GM21515 (cell line): ENCODE results near the gene ZBTB1.
A peak's percentile ranks its signal among the peaks of the same experiment; 100 is the strongest.

Experiments
- ATAC-seq: cut with Tn5 transposase; IDR thresholded peaks from one replicate; pipeline ENCODE4 v1.9.1; 2021; ENCODE audit not compliant: unreplicated experiment

ZBTB1 gene

DNA sequence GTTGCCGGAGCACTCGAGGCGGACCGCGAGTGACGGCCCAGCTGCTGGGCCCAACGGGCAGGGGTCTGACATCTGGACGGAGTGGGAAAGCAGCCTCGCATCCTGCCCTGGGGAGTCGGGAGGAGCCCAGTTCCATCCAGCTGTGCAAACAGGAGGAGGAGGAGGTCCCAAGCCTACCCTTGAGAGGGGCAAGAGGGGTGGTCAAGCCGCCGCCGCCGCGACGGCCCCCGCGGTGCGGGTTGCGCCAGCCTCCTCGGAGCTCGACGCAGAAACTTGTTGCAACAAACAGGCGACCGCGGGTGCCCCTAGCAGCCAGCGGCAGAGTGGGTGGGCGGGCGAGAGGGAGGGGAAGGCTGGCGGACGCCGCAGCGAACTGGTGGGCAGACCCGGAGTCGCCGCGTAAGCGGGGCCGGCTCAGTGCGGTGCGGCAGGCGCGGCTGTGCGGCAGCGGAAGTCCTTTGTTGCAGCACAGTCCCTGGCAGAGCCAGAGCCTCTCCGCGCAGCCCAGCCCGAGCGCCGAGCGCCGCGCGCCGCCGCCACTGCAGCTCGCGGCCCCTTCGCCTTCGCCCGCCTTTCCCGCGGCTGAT is at the start of gene ZBTB1:
Gene ZBTB1 (plus strand): TSS at position 461 of the 587 bp plus-strand sequence. CDS start 16,735 bp downstream, outside the sequence.
- ATAC-seq: peak; percentile 25

- ATAC-seq: no peak
Measured at GRCh38 chr14:64459405-64460136, 45.0 kb upstream of the ZBTB1 start.

GRCh38 chr14:64461221-64461620 is 43.3 kb upstream of the ZBTB1 start:
- ATAC-seq: no peak

DNA sequence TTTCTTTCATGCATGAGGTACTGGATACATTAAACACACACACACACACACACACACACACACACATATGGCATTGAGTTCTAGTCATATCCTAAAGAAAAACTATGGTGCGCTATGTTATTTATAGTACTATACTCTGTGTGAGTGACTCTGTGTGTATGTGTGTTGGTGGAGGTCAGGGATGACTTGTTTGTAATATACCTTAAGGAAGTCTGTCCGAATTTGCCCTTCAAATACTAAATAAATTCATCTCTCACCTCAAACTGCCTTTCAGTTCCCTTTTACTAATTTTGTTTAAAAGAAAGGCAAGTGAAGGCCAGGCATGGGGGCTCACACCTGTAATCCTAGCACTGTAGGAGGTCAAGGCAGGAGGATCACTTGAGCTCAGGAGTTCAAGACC is 41.4 kb upstream of the ZBTB1 start:
- no peak for ATAC-seq

DNA sequence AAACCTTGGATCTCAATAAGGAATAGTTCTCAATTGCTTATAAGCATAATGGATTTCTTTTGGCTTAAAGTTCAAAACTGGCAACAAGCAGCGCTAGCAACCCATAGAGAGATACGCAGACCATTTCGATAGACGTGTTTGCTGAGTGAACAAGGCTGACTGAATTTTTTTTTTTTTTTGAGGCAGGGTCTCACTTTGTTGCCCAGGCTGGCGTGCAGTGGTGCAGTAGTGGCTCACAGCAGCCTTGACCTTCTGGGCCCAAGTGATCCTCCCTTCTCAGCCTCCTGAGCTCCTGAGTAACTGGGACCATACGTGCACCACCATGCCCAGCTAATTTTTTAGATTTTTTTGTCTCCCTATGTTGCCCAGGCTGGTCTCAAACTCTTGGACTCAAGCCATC is 40.7 kb upstream of the ZBTB1 start:
- ATAC-seq: no peak

GRCh38 chr14:64464651-64465050 is 39.9 kb upstream of the ZBTB1 start:
- ATAC-seq: peak; percentile 6

DNA sequence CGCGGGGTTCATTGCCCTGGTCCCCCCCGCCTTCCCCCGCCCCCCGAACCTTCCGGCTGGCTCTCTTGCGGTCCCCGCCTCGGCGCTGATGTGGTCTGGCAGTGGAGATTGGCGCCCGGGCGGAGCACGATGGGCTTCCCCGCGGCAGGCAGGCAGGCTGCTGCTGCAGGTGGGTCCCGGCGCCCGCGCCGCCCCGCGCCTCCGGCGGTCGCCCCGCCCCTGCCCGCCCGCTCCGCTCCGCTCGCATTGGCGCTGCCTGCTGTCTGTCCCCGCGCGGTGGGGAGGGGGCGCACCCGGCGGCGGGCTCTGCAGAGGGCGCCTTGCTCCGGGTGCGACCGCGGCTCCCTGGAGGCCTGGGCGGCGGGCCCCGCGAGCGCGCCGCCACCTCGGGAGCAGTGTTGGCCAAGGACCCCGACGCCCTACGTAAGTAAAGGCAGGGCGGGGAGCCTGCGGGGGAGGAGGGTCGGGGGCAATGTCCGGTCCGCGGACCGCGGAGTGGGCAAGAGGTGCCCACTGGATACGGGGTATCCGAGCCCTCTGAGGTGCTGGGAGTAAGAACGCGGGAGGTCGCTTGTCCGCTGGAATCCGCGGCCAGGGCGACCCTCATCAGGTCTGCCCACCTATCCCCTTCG is 39.3 kb upstream of the ZBTB1 start, which contains the start of gene AKAP5:
Gene AKAP5 (plus strand): TSS at position 309 of the 632 bp plus-strand sequence. CDS start 2,896 bp downstream, outside the sequence.
- peak; percentile 50 for ATAC-seq

GRCh38 chr14:64465831-64466554 is 38.6 kb upstream of the ZBTB1 start:
- no peak for ATAC-seq

- ATAC-seq: no peak
Measured at GRCh38 chr14:64467101-64467500, 37.5 kb upstream of the ZBTB1 start.

- no peak for ATAC-seq
Measured at GRCh38 chr14:64467566-64467965, 37.0 kb upstream of the ZBTB1 start.

GRCh38 chr14:64468451-64468850 is 36.1 kb upstream of the ZBTB1 start:
- no peak for ATAC-seq

DNA sequence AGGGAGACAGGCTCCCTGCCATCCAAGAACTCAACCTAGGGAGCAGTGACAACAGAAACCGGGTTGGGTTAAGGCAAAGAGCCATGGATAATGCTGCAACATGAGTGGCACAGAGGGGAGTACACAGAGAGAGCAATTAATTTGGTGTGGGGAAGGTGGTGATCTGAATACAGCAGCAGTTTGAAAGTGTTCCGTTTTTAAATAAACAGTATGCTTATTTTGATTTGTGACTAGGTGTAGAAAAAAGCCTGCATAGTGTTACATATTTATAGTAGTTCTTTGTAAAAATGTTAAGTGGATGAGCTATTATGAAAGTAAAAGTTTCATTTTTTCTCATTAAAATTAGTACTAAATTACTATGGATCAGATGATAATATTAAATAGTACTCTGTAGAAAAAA is 30.5 kb upstream of the ZBTB1 start:
- no peak for ATAC-seq

DNA sequence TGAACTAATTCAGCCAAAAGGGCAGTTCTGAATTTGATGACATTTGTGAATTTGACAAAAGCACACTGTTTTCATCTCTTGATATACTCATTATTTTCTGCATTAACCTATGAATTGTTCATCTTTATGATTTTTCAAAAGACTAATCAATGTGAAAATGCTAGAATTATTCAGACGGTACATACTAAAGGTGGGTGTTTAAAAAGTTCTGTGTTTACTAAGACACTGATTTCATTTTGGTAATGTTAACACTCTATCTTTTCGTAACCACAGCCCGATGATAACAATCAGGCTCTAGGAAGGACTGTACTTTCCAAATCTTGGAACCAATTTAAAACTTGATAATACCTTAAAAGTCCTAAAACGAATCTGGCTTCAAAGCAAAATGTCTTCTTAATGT is 29.9 kb upstream of the ZBTB1 start:
- ATAC-seq: no peak

DNA sequence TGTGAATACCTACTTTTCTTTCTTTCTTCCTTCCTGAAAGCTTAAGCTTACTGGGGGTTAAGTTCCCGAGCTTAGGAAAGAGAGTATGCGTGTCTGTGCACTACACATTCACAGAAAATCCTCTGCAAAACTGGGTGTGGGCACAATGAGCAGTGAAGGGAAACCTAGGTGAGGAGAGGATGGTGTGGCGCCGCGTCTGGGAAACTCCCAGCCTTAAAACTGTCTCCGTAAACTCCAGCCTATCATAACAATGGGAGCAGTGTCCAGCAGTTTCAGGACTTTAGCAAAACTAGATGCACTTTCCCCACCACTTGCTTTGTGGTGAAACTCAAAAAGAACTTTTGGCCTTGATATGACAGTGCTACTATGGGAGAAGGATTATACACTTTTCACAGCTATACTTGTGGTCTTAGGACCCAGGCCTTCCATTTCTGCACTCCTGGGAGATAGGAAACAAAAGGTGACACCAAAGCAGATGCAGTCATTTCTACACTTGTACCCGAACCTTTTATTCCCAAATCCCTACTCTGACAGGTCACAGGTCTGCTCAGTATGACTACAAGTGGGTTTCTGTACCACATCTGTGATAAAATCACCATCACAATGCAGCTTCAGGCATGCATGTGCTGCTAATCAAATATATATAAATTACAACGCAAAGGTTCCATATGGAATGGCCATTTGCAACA is 28.8 kb upstream of the ZBTB1 start:
- ATAC-seq: no peak

DNA sequence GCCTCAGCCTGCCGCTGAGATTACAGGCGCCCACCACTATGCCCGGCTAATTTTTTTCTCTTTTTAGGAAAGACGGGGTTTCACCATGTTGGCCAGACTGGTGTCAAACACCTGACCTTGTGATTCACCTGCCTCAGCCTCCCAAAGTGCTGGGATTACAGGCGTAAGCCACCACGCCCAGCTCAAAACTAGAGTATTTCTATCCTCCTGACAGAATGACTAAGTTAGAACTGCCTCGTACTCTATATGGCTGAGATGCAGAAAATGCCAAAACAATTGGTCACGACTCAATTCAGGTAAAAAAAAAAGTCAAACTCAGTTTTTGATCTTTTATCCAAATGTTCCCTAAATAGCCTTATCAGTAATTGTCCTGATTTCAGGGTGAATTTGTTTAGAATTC is 28.1 kb upstream of the ZBTB1 start:
- ATAC-seq: no peak

GRCh38 chr14:64478634-64479250 is 25.8 kb upstream of the ZBTB1 start:
- no peak for ATAC-seq

GRCh38 chr14:64488590-64489099 is 15.9 kb upstream of the ZBTB1 start:
- no peak for ATAC-seq

DNA sequence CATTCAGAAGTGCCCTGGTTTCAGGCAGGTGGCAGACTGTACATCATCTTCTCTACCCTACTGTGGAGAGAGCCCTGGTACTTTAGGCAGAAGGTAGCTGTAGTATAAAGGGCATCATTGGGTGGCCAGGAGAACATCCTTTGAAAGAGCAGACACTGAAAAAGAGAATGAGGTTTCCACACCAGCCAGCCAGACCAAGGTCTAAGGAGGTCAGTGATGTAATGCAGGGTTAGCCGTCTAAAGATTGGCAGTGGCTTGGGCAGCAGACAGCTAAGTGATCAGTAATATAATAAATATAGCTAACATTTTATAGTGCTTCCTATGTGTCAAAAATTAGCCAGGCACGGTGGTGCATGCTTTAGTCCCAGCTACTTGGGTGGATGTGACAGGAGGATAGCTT is 12.9 kb upstream of the ZBTB1 start:
- ATAC-seq: no peak

DNA sequence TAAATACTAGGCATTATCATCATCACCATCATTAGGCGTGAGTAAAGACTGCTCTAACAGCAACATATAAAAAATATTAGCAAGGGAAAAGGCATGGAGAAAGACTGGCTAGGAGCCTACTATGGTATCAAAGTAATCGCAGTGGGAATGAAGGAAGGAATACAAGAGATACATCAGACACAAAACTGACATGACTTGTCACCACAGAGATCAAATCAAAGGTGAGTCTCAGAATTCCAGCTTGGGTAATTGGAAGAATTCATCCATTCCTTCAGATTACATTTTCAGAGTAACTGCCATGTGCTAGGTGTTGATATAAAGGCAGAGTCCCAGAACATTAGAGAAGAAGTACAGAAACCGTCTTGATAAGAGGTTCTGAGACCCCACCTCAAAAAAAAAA is 11.1 kb upstream of the ZBTB1 start:
- no peak for ATAC-seq

GRCh38 chr14:64495252-64495651 is 9.3 kb upstream of the ZBTB1 start:
- ATAC-seq: no peak
